ENCODE measurements around the gene HYCC2. TPM values are rescaled to one million over a fixed set of nuclear protein-coding genes. Genes with fewer than 3 reads are reported as not detected.
"Not testable (repeated sequence)": the region's sequence is repeated elsewhere in the genome, so short reads cannot be mapped to it uniquely, and the experiment has no call there.

Gene HYCC2
- polyA plus RNA-seq, 1 donor from 2014 or later = 20.4 TPM

DNA sequence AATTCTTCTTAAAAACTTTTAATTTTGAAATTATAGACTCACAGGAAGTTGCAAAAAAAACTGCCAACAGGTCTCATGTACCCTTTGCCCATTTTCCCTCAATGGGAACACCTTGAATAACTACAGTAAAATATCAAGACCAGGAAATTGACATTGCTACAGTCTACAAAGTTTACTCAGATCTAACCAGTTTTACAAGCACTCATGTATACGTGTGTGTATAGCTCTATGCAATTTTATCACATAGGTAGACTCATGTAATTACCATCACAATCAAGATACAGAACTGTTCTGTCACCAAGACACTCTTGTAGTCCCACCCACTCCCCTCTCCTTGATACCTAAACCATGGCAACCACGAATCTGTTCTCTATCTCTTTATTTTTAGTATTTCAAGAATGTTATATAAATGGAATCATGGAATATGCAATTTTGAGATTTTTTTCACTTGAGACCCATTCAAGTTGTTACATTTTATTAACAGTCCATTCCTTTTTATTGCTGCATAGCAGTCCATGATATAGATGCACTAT, 6.6 kb downstream of the HYCC2 start:
- TF ChIP-seq EZH2 (IDR thresholded peaks at IDR 0.05; ENCODE audit: borderline replicate concordance, insufficient read depth, low read length, poor library complexity, severe bottlenecking) (no peak), TAF1 (IDR thresholded peaks at IDR 0.05; ENCODE audit: low read depth) (no peak), REST (IDR thresholded peaks at IDR 0.05; ENCODE audit: borderline replicate concordance) (no peak), EP300 (conservative IDR thresholded peaks at IDR 0.05; ENCODE audit: poor library complexity, severe bottlenecking) (no peak), SMC3 (conservative IDR thresholded peaks at IDR 0.05; ENCODE audit: poor library complexity) (no peak), MXI1 (conservative IDR thresholded peaks at IDR 0.05; ENCODE audit: poor library complexity, severe bottlenecking) (no peak), RAD21 (conservative IDR thresholded peaks at IDR 0.05) (no peak), POLR2AphosphoS5 (IDR thresholded peaks at IDR 0.05) (no peak)
- TF ChIP-seq, protein P1, sequence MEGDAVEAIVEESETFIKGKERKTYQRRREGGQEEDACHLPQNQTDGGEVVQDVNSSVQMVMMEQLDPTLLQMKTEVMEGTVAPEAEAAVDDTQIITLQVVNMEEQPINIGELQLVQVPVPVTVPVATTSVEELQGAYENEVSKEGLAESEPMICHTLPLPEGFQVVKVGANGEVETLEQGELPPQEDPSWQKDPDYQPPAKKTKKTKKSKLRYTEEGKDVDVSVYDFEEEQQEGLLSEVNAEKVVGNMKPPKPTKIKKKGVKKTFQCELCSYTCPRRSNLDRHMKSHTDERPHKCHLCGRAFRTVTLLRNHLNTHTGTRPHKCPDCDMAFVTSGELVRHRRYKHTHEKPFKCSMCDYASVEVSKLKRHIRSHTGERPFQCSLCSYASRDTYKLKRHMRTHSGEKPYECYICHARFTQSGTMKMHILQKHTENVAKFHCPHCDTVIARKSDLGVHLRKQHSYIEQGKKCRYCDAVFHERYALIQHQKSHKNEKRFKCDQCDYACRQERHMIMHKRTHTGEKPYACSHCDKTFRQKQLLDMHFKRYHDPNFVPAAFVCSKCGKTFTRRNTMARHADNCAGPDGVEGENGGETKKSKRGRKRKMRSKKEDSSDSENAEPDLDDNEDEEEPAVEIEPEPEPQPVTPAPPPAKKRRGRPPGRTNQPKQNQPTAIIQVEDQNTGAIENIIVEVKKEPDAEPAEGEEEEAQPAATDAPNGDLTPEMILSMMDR (IDR thresholded peaks at IDR 0.05; ENCODE audit: poor library complexity, severe bottlenecking) = no peak
- Histone ChIP-seq H3F3A (ENCODE audit: insufficient read depth, low read length, poor library complexity, severe bottlenecking) (no peaks in the 10 kb centered on the region), H4K20me1 (ENCODE audit: insufficient read depth) (peaks cover 3% of the 10 kb centered on the region)

GRCh38 chr2:201063516-201063915, 8.0 kb downstream of the HYCC2 start:
- H3K79me2 ChIP-seq (replicated peaks; ENCODE audit: insufficient read depth, low read length) = peaks cover 52% of the 10 kb centered on the region
- not testable (repeated sequence) for H3F3A ChIP-seq (ENCODE audit: insufficient read depth, low read length, poor library complexity, severe bottlenecking); H3K4me2 ChIP-seq (ENCODE audit: low read length); H3K9me3 ChIP-seq (ENCODE audit: low read length); H3K9ac ChIP-seq (ENCODE audit: low read length); H3K27ac ChIP-seq (ENCODE audit: low read length); H4K20me1 ChIP-seq (ENCODE audit: insufficient read depth); H3K36me3 ChIP-seq (ENCODE audit: insufficient read depth, low read length); H2AFZ ChIP-seq (ENCODE audit: low read depth, low read length); H3K9me2 ChIP-seq (ENCODE audit: insufficient read depth, low read length); H3K4me3 ChIP-seq (ENCODE audit: low read length); H3K27me3 ChIP-seq (ENCODE audit: insufficient read depth, low read depth, low read length)

More for the DNA sequence above, 6.6 kb downstream of the HYCC2 start:
- H3K9me2 ChIP-seq (ENCODE audit: insufficient read depth, low read length) = no peaks in the 10 kb centered on the region
- no peak overlapping the region for H3K9ac ChIP-seq (ENCODE audit: low read length)
- H3K27ac ChIP-seq (ENCODE audit: low read length) = no peak overlapping the region
- no peak overlapping the region for H2AFZ ChIP-seq (ENCODE audit: low read depth, low read length)
- peaks cover 58% of the 10 kb centered on the region for H3K79me2 ChIP-seq (replicated peaks; ENCODE audit: insufficient read depth, low read length)
- no peak overlapping the region for H3K4me3 ChIP-seq (ENCODE audit: low read length)
- H3K4me2 ChIP-seq (ENCODE audit: low read length) = no peak overlapping the region
- no peaks in the 10 kb centered on the region for H3K27me3 ChIP-seq (ENCODE audit: insufficient read depth, low read depth, low read length)
- H3K9me3 ChIP-seq (ENCODE audit: low read length) = no peaks in the 10 kb centered on the region
- no peaks in the 10 kb centered on the region for H3K36me3 ChIP-seq (ENCODE audit: insufficient read depth, low read length)
